Activated CD4-positive, alpha-beta T cell treated with anti-CD3 and anti-CD28 coated beads, Interleukin-2, amount 10 ng/mL, durations not matched to agents 7 days and 5 days (primary cell): Measurements from ENCODE around the gene SAPCD2. TPM values are rescaled to one million over a fixed set of nuclear protein-coding genes. Genes with fewer than 3 reads are reported as not detected.

Experiments used
- CTCF ChIA-PET: fragments of 350-600 bp; sonication (Branson Sonifier 250); formaldehyde crosslinking; loops from one replicate; lab custom pipeline; 2021; ENCODE audit warnings: antibody characterized with exemption; lab: Charles Lee
- POLR2A ChIA-PET: fragments of 350-600 bp; sonication (Branson Sonifier 250); formaldehyde crosslinking; loops from one replicate; lab custom pipeline; 2021; ENCODE audit warnings: antibody characterized with exemption; lab: Charles Lee
- DNase-seq: peaks from one replicate; pipeline ENCODE4 v3.0.0-alpha.2; 2020
- H3K27ac Mint-ChIP-seq: one replicate; pipeline ENCODE4 v1.8.0; 2021; ENCODE audit warnings: mild to moderate bottlenecking, moderate library complexity, mixed read lengths
- H3K27me3 Mint-ChIP-seq: one replicate; pipeline ENCODE4 v1.8.0; 2021; ENCODE audit warnings: mixed read lengths
- H3K36me3 Mint-ChIP-seq: one replicate; pipeline ENCODE4 v1.8.0; 2021; ENCODE audit warnings: low read depth, mixed read lengths
- H3K4me1 Mint-ChIP-seq: one replicate; pipeline ENCODE4 v1.8.0; 2021; ENCODE audit warnings: mixed read lengths
- H3K4me3 Mint-ChIP-seq: one replicate; pipeline ENCODE4 v1.8.0; 2021; ENCODE audit warnings: mild to moderate bottlenecking, moderate library complexity, mixed read lengths
- H3K9me3 Mint-ChIP-seq: one replicate; pipeline ENCODE4 v1.8.0; 2021; ENCODE audit warnings: mixed read lengths
- total RNA-seq, 2 experiments: library from RNA; stranded (reverse); gene quantifications; one replicate each; pipeline ENCODE4 v1.2.3, GENCODE V29; 2021

Gene SAPCD2
- total RNA-seq, 2 experiments from 2014 or later: 33.8 to 40.6 TPM

GRCh38 chr9:137048655-137049543 is 21.5 kb downstream of the SAPCD2 start:
- Mint-ChIP-seq H3K4me3 (no peak overlapping the region), H3K27ac (no peak overlapping the region), H3K36me3 (no peaks in the 10 kb centered on the region), H3K4me1 (peaks cover 19% of the 10 kb centered on the region), H3K27me3 (peaks cover 43% of the 10 kb centered on the region), H3K9me3 (no peaks in the 10 kb centered on the region)
- no peak for DNase-seq
- POLR2A ChIA-PET: interaction anchor here (0.5 kb wide), 1 partner anchor 38 kb away, joined by 3 read pairs; the partner anchor contains the start of gene MAN1B1
- CTCF ChIA-PET: interaction anchor here (0.6 to 2.6 kb wide), 10 partner anchors 10 to 399 kb away, joined by 3 to 17 read pairs (median 4); partner anchors contain the start of gene UAP1L1

GRCh38 chr9:137046088-137046787 is 24.1 kb downstream of the SAPCD2 start, which contains the start of gene NPDC1:
Gene NPDC1, minus strand, starts transcription at chr9:137046177. Its CDS starts 188 bp downstream, at chr9:137045989.
- Mint-ChIP-seq H3K9me3 (no peaks in the 10 kb centered on the region), H3K4me1 (peaks cover 19% of the 10 kb centered on the region), H3K4me3 (peak within 1 kb of the TSS; percentile 70), H3K36me3 (no peaks in the 10 kb centered on the region), H3K27ac (peak within 1 kb of the TSS; percentile 54), H3K27me3 (peaks cover 32% of the 10 kb centered on the region)
- POLR2A ChIA-PET: no interaction called here
- CTCF ChIA-PET: interaction anchor here (0.6 to 3.3 kb wide), 38 partner anchors 8 to 319 kb away, joined by 3 to 59 read pairs (median 4); partner anchors contain the start of genes ABCA2, ANAPC2, DPP7 and FUT7
- peak; percentile 86 for DNase-seq

DNA sequence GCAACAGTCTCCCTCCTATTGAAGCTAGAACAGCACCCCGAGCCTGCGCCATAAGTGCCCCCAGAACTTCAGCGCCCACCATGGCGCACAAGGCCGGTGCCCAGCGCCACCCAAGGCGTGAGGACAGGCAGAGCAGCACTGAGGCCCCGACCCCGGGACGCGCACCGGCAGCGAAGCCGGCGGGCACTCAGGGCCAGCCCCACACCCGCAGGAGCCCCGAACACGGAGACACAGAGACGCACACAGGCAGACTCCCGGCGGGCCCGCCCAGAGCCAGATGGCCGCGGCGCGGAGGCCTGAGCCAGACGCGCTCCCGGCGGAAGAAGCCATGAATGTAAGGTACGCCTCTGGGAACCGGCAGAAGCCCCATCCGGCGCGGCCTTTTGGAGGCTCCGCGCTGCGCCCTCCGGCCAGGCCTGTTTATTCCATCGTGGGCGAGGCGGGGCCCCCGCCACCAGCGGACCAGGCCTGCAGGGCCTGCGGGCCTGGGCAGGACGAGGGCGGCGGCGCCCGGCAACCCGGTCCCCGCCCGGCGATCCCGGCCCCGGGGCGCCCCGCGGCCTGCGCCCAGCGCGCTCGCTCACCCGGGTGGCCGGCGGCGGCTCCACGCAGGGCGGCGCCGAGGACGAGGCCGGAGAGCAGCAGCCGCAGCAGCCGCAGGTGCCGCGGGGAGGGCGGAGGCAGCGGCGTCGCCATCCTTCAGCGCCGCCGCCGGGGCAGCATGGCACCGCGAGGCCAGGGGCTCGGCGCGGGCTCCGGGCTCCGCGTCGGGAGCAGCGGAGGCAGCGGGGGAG is 24.9 kb downstream of the SAPCD2 start:
- H3K4me3 Mint-ChIP-seq: peak overlapping the region; percentile 70
- no peak for DNase-seq
- peak overlapping the region; percentile 54 for H3K27ac Mint-ChIP-seq
- H3K27me3 Mint-ChIP-seq: peaks cover 30% of the 10 kb centered on the region
- no peaks in the 10 kb centered on the region for H3K36me3 Mint-ChIP-seq
- ChIA-PET CTCF (interaction anchor here (1.0 to 3.8 kb wide), 11 partner anchors 9 to 258 kb away, joined by 3 to 59 read pairs (median 5); partner anchors contain the start of genes ABCA2, AJM1, FUT7 and SAPCD2), POLR2A (no interaction called here)
- H3K4me1 Mint-ChIP-seq: peaks cover 19% of the 10 kb centered on the region
- no peaks in the 10 kb centered on the region for H3K9me3 Mint-ChIP-seq

DNA sequence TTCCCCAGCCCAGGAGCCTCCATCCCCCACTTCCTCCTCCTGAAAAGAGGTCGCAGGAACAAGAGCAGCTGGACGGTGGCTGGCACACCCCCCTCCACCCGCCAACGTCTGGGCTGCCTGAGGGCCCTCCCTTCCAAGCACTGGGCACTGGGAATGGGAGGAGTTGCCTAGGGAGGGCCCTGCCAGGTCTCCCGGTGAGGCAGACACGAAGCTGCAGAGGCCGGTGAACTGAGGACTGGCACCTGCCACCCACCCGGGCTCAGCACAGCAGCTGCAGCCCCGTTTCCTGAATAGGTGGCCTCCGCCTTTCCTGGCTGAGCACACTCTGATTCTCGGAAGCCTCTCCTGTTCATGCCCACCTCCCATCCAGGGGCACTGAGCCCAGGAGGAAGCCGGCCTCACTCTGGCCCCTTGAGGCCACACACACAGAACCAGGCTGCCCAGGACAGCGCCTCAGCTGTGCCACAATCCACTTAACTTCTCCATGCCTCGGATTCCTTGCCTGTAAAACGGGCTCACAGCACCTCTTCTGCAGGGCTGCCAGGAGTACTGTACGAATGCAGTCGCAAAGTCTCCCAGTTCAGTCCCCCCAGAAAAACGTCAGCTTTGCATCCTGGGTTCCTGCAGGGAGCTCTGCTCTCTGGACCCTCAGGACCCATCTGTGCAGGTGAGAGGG is 25.7 kb downstream of the SAPCD2 start:
- Mint-ChIP-seq H3K27ac (peak overlapping the region; percentile 54), H3K9me3 (no peaks in the 10 kb centered on the region)

GRCh38 chr9:137044037-137044436 is 26.3 kb downstream of the SAPCD2 start:
- ChIA-PET POLR2A (no interaction called here), CTCF (interaction anchor here (1.7 to 3.8 kb wide), 3 partner anchors 9 to 201 kb away, joined by 4 to 18 read pairs (median 12); partner anchors contain the start of gene AJM1)
- H3K4me3 Mint-ChIP-seq: no peak overlapping the region
- no peaks in the 10 kb centered on the region for H3K36me3 Mint-ChIP-seq
- peaks cover 21% of the 10 kb centered on the region for H3K27me3 Mint-ChIP-seq
- H3K27ac Mint-ChIP-seq: no peak overlapping the region
- no peak for DNase-seq
- H3K4me1 Mint-ChIP-seq: peaks cover 13% of the 10 kb centered on the region
- no peaks in the 10 kb centered on the region for H3K9me3 Mint-ChIP-seq

More for the DNA sequence above, 25.7 kb downstream of the SAPCD2 start:
- POLR2A ChIA-PET: no interaction called here
- Mint-ChIP-seq H3K4me3 (peak overlapping the region; percentile 70), H3K36me3 (no peaks in the 10 kb centered on the region), H3K27me3 (peaks cover 24% of the 10 kb centered on the region), H3K4me1 (peaks cover 16% of the 10 kb centered on the region)
- CTCF ChIA-PET: interaction anchor here (1.0 to 3.8 kb wide), 8 partner anchors 8 to 258 kb away, joined by 3 to 44 read pairs (median 4); partner anchors contain the start of genes ABCA2, AJM1 and SAPCD2
- no peak for DNase-seq

DNA sequence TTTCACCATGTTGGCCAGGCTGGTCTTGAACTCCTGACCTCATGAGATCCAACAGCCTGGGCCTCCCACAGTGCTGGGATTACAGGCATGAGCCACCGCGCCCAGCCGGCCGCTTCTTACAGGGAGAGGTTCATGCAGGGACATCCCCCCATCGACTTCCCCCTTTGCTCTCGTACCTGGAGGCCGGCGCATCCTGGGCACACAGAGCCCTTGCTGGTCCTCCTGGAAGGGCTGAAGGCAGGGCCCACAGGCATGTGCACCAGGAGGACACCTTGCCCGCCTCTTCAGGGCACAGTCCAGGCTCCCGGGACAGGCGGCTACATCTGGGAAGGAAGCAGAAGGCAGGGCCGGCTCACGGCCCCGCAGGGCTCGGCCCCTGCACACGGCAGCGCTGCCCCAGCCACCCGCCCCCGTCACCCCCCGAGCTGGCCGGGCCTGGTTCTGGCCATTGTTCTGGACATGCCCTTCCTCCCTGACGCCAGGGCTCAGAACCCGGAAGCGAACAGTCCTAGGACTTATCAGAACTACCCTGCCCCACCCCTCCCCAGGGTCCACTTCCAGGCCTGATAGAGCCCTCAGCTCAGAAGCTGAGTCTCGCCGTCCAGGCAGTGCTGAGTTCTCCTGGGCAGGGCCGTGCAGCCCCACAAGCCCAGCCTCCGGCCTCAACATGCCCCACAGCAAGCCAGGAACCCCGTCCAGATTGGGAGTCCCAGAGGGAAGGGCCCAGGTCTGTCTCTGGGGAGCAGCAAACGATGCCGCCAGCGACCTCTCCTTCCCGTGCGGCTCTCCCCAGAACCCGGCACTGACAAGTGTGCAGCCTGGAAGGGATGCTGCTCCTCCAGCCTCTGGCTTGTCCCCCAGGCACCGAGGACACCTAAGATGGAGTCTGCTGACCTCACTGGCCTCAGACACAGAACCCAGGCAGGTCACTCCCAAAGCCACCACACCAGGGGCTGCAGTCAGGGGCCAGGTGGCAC is 27.3 kb downstream of the SAPCD2 start:
- ChIA-PET POLR2A (no interaction called here), CTCF (interaction anchor here (2.2 to 3.8 kb wide), 2 partner anchors 8 to 13 kb away, joined by 12 to 18 read pairs; no protein-coding TSS in a partner anchor)
- Mint-ChIP-seq H3K27ac (no peak overlapping the region), H3K4me3 (no peak overlapping the region), H3K4me1 (peaks cover 13% of the 10 kb centered on the region), H3K27me3 (peaks cover 21% of the 10 kb centered on the region), H3K9me3 (no peaks in the 10 kb centered on the region), H3K36me3 (no peaks in the 10 kb centered on the region)
- no peak for DNase-seq

GRCh38 chr9:137041124-137041523 is 29.2 kb downstream of the SAPCD2 start:
- H3K4me1 Mint-ChIP-seq: peaks cover 10% of the 10 kb centered on the region
- no peak overlapping the region for H3K27ac Mint-ChIP-seq
- peaks cover 6% of the 10 kb centered on the region for H3K27me3 Mint-ChIP-seq
- no peak overlapping the region for H3K4me3 Mint-ChIP-seq
- POLR2A ChIA-PET: no interaction called here
- no peaks in the 10 kb centered on the region for H3K9me3 Mint-ChIP-seq
- no peaks in the 10 kb centered on the region for H3K36me3 Mint-ChIP-seq
- CTCF ChIA-PET: interaction anchor here (14.0 kb wide), 1 partner anchor 26 kb away, joined by 157 read pairs; the partner anchor contains the start of gene SAPCD2
- DNase-seq: no peak

GRCh38 chr9:137040568-137040967 is 29.8 kb downstream of the SAPCD2 start:
- Mint-ChIP-seq H3K9me3 (no peaks in the 10 kb centered on the region), H3K27ac (no peak overlapping the region), H3K4me3 (no peak overlapping the region), H3K27me3 (peaks cover 6% of the 10 kb centered on the region), H3K36me3 (no peaks in the 10 kb centered on the region), H3K4me1 (peaks cover 11% of the 10 kb centered on the region)
- ChIA-PET POLR2A (no interaction called here), CTCF (interaction anchor here (14.0 kb wide), 1 partner anchor 27 kb away, joined by 157 read pairs; the partner anchor contains the start of gene SAPCD2)
- DNase-seq: no peak

GRCh38 chr9:137039611-137040366 is 30.6 kb downstream of the SAPCD2 start:
- Mint-ChIP-seq H3K27me3 (peaks cover 1% of the 10 kb centered on the region), H3K36me3 (no peaks in the 10 kb centered on the region), H3K27ac (no peak overlapping the region), H3K9me3 (no peaks in the 10 kb centered on the region), H3K4me1 (peaks cover 14% of the 10 kb centered on the region), H3K4me3 (no peak overlapping the region)
- ChIA-PET CTCF (interaction anchor here (1.2 to 14.0 kb wide), 2 partner anchors 11 to 28 kb away, joined by 6 to 157 read pairs; partner anchors contain the start of gene SAPCD2), POLR2A (no interaction called here)
- DNase-seq: no peak

DNA sequence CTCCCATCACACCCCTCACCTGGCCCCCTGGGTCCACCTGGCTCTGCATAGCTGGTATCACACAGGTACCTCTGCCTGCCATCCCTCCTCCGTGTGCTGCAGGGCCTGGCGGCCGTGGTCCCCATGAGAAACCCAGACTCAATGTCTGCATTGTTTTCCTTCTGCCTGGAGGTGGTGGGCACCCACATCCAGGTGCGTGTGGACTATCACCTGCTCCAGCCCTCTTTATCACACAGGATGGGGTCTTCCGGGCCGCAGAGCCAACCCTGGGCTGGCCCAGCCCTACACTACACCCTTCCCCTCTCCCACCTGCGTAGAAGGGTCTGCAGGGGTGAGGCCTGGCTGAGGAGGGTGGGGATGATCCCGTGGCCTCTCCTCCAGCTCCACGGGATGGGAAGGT is 31.4 kb downstream of the SAPCD2 start:
- H3K4me3 Mint-ChIP-seq: no peak overlapping the region
- POLR2A ChIA-PET: no interaction called here

More for the DNA sequence above, 31.4 kb downstream of the SAPCD2 start:
- no peaks in the 10 kb centered on the region for H3K9me3 Mint-ChIP-seq
- H3K27ac Mint-ChIP-seq: peak overlapping the region; percentile 57
- H3K4me1 Mint-ChIP-seq: peaks cover 14% of the 10 kb centered on the region
- no peak for DNase-seq
- CTCF ChIA-PET: interaction anchor here (0.9 to 14.0 kb wide), 3 partner anchors 10 to 29 kb away, joined by 3 to 157 read pairs (median 6); partner anchors contain the start of gene SAPCD2
- H3K36me3 Mint-ChIP-seq: no peaks in the 10 kb centered on the region
- no peaks in the 10 kb centered on the region for H3K27me3 Mint-ChIP-seq
